ENCODE data around the gene SLC8B1. TPM values are rescaled to one million over a fixed set of nuclear protein-coding genes. Genes with fewer than 3 reads are reported as not detected.

SLC8B1 gene
- total RNA-seq, 1 experiment from 2014 or later = 34.1 TPM

DNA sequence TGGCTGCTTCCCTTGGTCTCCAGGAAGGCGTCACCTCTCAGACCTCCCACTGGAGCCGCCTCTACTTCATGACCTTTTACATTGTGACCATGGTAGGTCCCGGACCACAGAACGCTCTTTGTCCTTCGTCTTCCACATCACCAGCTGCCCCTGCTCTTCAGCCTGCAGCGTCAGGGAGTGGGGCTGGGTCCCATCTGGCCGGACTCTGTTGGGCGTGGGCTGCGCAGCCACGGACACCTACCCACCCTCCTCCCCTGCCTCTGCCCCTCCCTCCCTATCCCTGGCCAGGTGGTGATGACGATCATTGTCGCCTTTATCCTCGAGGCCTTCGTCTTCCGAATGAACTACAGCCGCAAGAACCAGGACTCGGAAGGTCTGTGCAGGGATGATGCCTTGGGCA is 43.3 kb downstream of the SLC8B1 start:
- Histone ChIP-seq H3K4me1 (ENCODE audit: insufficient read depth, low read length) (no peaks in the 10 kb centered on the region), H3K79me2 (ENCODE audit: low read length) (no peaks in the 10 kb centered on the region), H2AFZ (ENCODE audit: low read length) (no peak overlapping the region), H3K4me2 (ENCODE audit: low read length) (no peak overlapping the region), H3K4me3 (ENCODE audit: low read length) (no peak overlapping the region), H3F3A (ENCODE audit: low read length, unreplicated experiment) (no peaks in the 10 kb centered on the region), H3K9ac (ENCODE audit: low read length) (no peak overlapping the region), H3K9me3 (ENCODE audit: low read length) (no peaks in the 10 kb centered on the region), H4K20me1 (ENCODE audit: low read length) (no peaks in the 10 kb centered on the region), H3K27me3 (ENCODE audit: low read length) (no peaks in the 10 kb centered on the region), H3K36me3 (ENCODE audit: low read depth, low read length) (peaks cover 2% of the 10 kb centered on the region; the same call in 1 of the 2 replicates), H3K27ac (ENCODE audit: low read length) (no peak overlapping the region), H3K9me2 (replicated peaks; ENCODE audit: low read length) (no peaks in the 10 kb centered on the region)
- ChIA-PET POLR2A (ENCODE audit: unreplicated experiment) (no interaction called here), CTCF (no interaction called here)
- intact Hi-C loops (cut with micrococcal nuclease) = no loop called here
- ATAC-seq (no peak), DNase-seq (no peak)
- BruUV-seq (replicated peaks) = no TSS peak
- TF ChIP-seq, protein P1, sequence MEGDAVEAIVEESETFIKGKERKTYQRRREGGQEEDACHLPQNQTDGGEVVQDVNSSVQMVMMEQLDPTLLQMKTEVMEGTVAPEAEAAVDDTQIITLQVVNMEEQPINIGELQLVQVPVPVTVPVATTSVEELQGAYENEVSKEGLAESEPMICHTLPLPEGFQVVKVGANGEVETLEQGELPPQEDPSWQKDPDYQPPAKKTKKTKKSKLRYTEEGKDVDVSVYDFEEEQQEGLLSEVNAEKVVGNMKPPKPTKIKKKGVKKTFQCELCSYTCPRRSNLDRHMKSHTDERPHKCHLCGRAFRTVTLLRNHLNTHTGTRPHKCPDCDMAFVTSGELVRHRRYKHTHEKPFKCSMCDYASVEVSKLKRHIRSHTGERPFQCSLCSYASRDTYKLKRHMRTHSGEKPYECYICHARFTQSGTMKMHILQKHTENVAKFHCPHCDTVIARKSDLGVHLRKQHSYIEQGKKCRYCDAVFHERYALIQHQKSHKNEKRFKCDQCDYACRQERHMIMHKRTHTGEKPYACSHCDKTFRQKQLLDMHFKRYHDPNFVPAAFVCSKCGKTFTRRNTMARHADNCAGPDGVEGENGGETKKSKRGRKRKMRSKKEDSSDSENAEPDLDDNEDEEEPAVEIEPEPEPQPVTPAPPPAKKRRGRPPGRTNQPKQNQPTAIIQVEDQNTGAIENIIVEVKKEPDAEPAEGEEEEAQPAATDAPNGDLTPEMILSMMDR (conservative IDR thresholded peaks at IDR 0.05; ENCODE audit: low read depth, low read length) = no peak
- no peak for TF ChIP-seq EZH2 (IDR thresholded peaks at IDR 0.05; ENCODE audit: low read length, unreplicated experiment)
- no peak for TF ChIP-seq EZH2phosphoT487 (IDR thresholded peaks at IDR 0.05; ENCODE audit: borderline replicate concordance, low read length)

- ATAC-seq (no peak), DNase-seq (no peak)
- no TSS peak for BruUV-seq (replicated peaks)
- Histone ChIP-seq H3F3A (ENCODE audit: low read length, unreplicated experiment) (no peaks in the 10 kb centered on the region), H3K36me3 (ENCODE audit: low read depth, low read length) (peaks cover 2% of the 10 kb centered on the region; the same call in 1 of the 2 replicates), H3K79me2 (ENCODE audit: low read length) (no peaks in the 10 kb centered on the region), H3K4me3 (ENCODE audit: low read length) (no peak overlapping the region), H3K4me2 (ENCODE audit: low read length) (no peak overlapping the region), H3K9ac (ENCODE audit: low read length) (no peak overlapping the region), H3K27ac (ENCODE audit: low read length) (no peak overlapping the region), H4K20me1 (ENCODE audit: low read length) (no peaks in the 10 kb centered on the region), H3K9me3 (ENCODE audit: low read length) (no peaks in the 10 kb centered on the region), H3K4me1 (ENCODE audit: insufficient read depth, low read length) (no peaks in the 10 kb centered on the region), H3K9me2 (replicated peaks; ENCODE audit: low read length) (no peaks in the 10 kb centered on the region), H2AFZ (ENCODE audit: low read length) (no peak overlapping the region), H3K27me3 (ENCODE audit: low read length) (no peaks in the 10 kb centered on the region)
- ChIA-PET POLR2A (ENCODE audit: unreplicated experiment) (no interaction called here), CTCF (no interaction called here)
- TF ChIP-seq, protein P1 (conservative IDR thresholded peaks at IDR 0.05; ENCODE audit: low read depth, low read length) = no peak
- no peak for TF ChIP-seq EZH2 (IDR thresholded peaks at IDR 0.05; ENCODE audit: low read length, unreplicated experiment)
- no peak for TF ChIP-seq EZH2phosphoT487 (IDR thresholded peaks at IDR 0.05; ENCODE audit: borderline replicate concordance, low read length)
- intact Hi-C loops (cut with micrococcal nuclease) = no loop called here
Observed at GRCh38 chr12:113290506-113290905, 44.4 kb downstream of the SLC8B1 start.

DNA sequence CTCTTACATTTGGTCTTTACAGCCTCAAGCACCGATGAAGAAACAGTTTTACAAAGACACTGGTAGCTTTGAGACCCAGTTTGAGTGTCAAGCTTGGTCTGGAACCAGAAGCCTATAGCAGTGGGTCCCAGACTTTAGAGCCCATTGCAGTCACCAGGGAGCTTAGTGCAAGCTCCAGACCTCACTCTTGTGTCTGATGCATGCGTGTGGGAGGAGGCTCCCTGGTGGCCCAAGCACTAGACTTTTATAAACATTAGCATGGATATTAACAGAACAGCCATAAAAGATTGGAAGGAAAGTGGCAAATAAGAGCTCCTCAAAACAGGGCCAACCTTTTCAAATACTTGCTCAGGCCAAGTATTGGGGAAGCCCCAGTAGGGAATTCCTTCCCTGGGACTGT is 45.5 kb downstream of the SLC8B1 start:
- no peak overlapping the region for H3K27ac ChIP-seq (ENCODE audit: low read length)
- TF ChIP-seq EZH2 (IDR thresholded peaks at IDR 0.05; ENCODE audit: low read length, unreplicated experiment) (no peak), EZH2phosphoT487 (IDR thresholded peaks at IDR 0.05; ENCODE audit: borderline replicate concordance, low read length) (no peak)
- TF ChIP-seq, protein P1 (conservative IDR thresholded peaks at IDR 0.05; ENCODE audit: low read depth, low read length) = no peak
- no peaks in the 10 kb centered on the region for H3F3A ChIP-seq (ENCODE audit: low read length, unreplicated experiment)
- DNase-seq (no peak), ATAC-seq (no peak; the same call in 1 of the 2 replicates)
- H3K27me3 ChIP-seq (ENCODE audit: low read length) = no peaks in the 10 kb centered on the region
- H3K4me3 ChIP-seq (ENCODE audit: low read length) = no peak overlapping the region
- no peak overlapping the region for H3K4me2 ChIP-seq (ENCODE audit: low read length)
- H3K36me3 ChIP-seq (ENCODE audit: low read depth, low read length) = peaks cover 2% of the 10 kb centered on the region; the same call in 1 of the 2 replicates
- BruUV-seq (replicated peaks) = no TSS peak
- no peak overlapping the region for H2AFZ ChIP-seq (ENCODE audit: low read length)
- no peak overlapping the region for H3K9ac ChIP-seq (ENCODE audit: low read length)
- ChIA-PET POLR2A (ENCODE audit: unreplicated experiment) (no interaction called here), CTCF (no interaction called here)
- intact Hi-C loops (cut with micrococcal nuclease) = no loop called here
- no peaks in the 10 kb centered on the region for H3K4me1 ChIP-seq (ENCODE audit: insufficient read depth, low read length)
- no peaks in the 10 kb centered on the region for H3K79me2 ChIP-seq (ENCODE audit: low read length)
- no peaks in the 10 kb centered on the region for H3K9me2 ChIP-seq (replicated peaks; ENCODE audit: low read length)
- no peaks in the 10 kb centered on the region for H4K20me1 ChIP-seq (ENCODE audit: low read length)
- no peaks in the 10 kb centered on the region for H3K9me3 ChIP-seq (ENCODE audit: low read length)
